Endodermal cell (in vitro differentiated cells): ENCODE data around the gene XAGE2. TPM values are rescaled to one million over a fixed set of nuclear protein-coding genes. Genes with fewer than 3 reads are reported as not detected.
A peak's percentile ranks its signal among the peaks of the same experiment; 100 is the strongest.

Experiments
- DNase-seq: peaks from one replicate; pipeline ENCODE4 v3.0.0-alpha.2; 2017
- H3K27ac ChIP-seq: 2 replicates; pipeline ENCODE4 v1.5.1; 2013; ENCODE audit warnings: mild to moderate bottlenecking, low read depth, low read length, moderate library complexity
- H3K27me3 ChIP-seq: 2 replicates; pipeline ENCODE4 v1.6.1; 2013; ENCODE audit warnings: mild to moderate bottlenecking, low read length, moderate library complexity; ENCODE audit not compliant: insufficient read depth, control insufficient read depth, poor library complexity, severe bottlenecking
- H3K36me3 ChIP-seq: 2 replicates; pipeline ENCODE4 v1.7.0; 2013; ENCODE audit warnings: mild to moderate bottlenecking, low read length, moderate library complexity; ENCODE audit not compliant: control insufficient read depth, insufficient read depth
- H3K4me1 ChIP-seq: one replicate; pipeline ENCODE4 v1.7.0; 2013; ENCODE audit warnings: low read length; ENCODE audit not compliant: control insufficient read depth, insufficient read depth
- H3K4me3 ChIP-seq: 2 replicates; pipeline ENCODE4 v1.5.1; 2013; ENCODE audit warnings: mild to moderate bottlenecking, low read length, moderate library complexity
- H3K9ac ChIP-seq: 2 replicates; pipeline ENCODE4 v1.6.1; 2013; ENCODE audit warnings: mild to moderate bottlenecking, low read length, moderate library complexity; ENCODE audit not compliant: poor library complexity, severe bottlenecking; ENCODE audit errors: extremely low read depth
- H3K9me3 ChIP-seq: 2 replicates; pipeline ENCODE4 v1.6.1; 2013; ENCODE audit warnings: mild to moderate bottlenecking, low read length, moderate library complexity; ENCODE audit not compliant: control insufficient read depth
- H3K27ac Mint-ChIP-seq: 2 replicates; pipeline ENCODE4 v1.8.0; 2020; ENCODE audit warnings: mixed read lengths
- H3K27me3 Mint-ChIP-seq: 2 replicates; pipeline ENCODE4 v1.8.0; 2021; ENCODE audit warnings: mild to moderate bottlenecking, mixed read lengths; ENCODE audit not compliant: insufficient read depth
- H3K36me3 Mint-ChIP-seq: 2 replicates; pipeline ENCODE4 v1.8.0; 2020; ENCODE audit warnings: low read depth, mixed read lengths
- H3K4me1 Mint-ChIP-seq: 2 replicates; pipeline ENCODE4 v1.8.0; 2020; ENCODE audit warnings: mixed read lengths
- H3K4me3 Mint-ChIP-seq: 2 replicates; pipeline ENCODE4 v1.8.0; 2020; ENCODE audit warnings: mild to moderate bottlenecking, moderate library complexity, mixed read lengths
- H3K9me3 Mint-ChIP-seq: 2 replicates; pipeline ENCODE4 v1.8.0; 2020; ENCODE audit warnings: mild to moderate bottlenecking, mixed read lengths
- WGBS, 2 experiments: methylation state at CpG; one replicate each; pipeline versions ENCODE4 v1.1.5 to v1.1.7; 2013; ENCODE audit warnings: missing lambda C conversion rate in 2 of 2, mixed read lengths in 1 of 2; ENCODE audit not compliant: insufficient coverage in 1 of 2, insufficient read length in 1 of 2; 5-methylcytosine and 5-hydroxymethylcytosine counted together
- total RNA-seq, 2 donors: library from RNA; stranded (reverse); fragmentation: NEBNext Ultra II Directional in 1 of 2; extraction: Animal tissue kit (Norgen Biotek cat#: 25700) in 1 of 2; gene quantifications; 2 replicates in 1 of 2; 3 replicates in 1 of 2; pipeline ENCODE4 v1.2.1, GENCODE V29; 2021
- TF ChIP-seq, protein P1 (sequence below): fragments of 200-600 bp; sonication (generic); conservative IDR thresholded peaks from 2 replicates; pipeline ENCODE4 v1.5.0; 2021; ENCODE audit warnings: antibody characterized with exemption, mild to moderate bottlenecking

Gene XAGE2
- total RNA-seq, 2 donors from 2014 or later: not detected

DNA sequence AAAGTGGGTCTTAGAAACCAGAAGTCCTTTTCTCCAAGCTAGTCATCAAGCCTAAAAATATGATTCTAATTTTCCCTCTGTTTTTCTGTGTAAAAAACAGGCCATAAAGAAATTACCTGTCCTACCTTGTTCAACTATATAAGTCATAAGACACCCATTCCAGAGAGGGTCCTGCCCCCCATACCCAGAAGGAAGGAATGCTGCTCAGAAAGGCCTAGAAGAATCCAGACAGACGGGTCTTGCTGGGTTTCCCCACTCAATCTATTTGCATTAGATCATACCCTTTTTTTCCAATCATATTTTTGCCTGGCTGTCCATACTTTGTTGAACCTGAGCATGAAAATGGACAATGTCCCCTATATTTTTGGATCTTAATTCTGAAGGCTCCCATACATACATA is 16.3 kb upstream of the XAGE2 start:
- no peaks in the 10 kb centered on the region for H3K9me3 ChIP-seq
- H3K4me3 Mint-ChIP-seq: no peak overlapping the region
- H3K27me3 ChIP-seq: no peaks in the 10 kb centered on the region
- H3K4me1 ChIP-seq: no peaks in the 10 kb centered on the region
- no peak for DNase-seq
- H3K27ac ChIP-seq: no peak overlapping the region
- no peak overlapping the region for H3K9ac ChIP-seq
- peaks cover 30% of the 10 kb centered on the region for H3K9me3 Mint-ChIP-seq
- WGBS, 2 experiments: 61% methylated on average over 1 of the region's 1 CpG; no CpG with 5 or more reads in 1 of the 2 experiments
- H3K4me3 ChIP-seq: no peak overlapping the region
- TF ChIP-seq, protein P1, sequence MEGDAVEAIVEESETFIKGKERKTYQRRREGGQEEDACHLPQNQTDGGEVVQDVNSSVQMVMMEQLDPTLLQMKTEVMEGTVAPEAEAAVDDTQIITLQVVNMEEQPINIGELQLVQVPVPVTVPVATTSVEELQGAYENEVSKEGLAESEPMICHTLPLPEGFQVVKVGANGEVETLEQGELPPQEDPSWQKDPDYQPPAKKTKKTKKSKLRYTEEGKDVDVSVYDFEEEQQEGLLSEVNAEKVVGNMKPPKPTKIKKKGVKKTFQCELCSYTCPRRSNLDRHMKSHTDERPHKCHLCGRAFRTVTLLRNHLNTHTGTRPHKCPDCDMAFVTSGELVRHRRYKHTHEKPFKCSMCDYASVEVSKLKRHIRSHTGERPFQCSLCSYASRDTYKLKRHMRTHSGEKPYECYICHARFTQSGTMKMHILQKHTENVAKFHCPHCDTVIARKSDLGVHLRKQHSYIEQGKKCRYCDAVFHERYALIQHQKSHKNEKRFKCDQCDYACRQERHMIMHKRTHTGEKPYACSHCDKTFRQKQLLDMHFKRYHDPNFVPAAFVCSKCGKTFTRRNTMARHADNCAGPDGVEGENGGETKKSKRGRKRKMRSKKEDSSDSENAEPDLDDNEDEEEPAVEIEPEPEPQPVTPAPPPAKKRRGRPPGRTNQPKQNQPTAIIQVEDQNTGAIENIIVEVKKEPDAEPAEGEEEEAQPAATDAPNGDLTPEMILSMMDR: no peak
- H3K4me1 Mint-ChIP-seq: peaks cover 4% of the 10 kb centered on the region
- H3K36me3 ChIP-seq: no peaks in the 10 kb centered on the region
- no peak overlapping the region for H3K27ac Mint-ChIP-seq
- H3K27me3 Mint-ChIP-seq: no peaks in the 10 kb centered on the region
- no peaks in the 10 kb centered on the region for H3K36me3 Mint-ChIP-seq

DNA sequence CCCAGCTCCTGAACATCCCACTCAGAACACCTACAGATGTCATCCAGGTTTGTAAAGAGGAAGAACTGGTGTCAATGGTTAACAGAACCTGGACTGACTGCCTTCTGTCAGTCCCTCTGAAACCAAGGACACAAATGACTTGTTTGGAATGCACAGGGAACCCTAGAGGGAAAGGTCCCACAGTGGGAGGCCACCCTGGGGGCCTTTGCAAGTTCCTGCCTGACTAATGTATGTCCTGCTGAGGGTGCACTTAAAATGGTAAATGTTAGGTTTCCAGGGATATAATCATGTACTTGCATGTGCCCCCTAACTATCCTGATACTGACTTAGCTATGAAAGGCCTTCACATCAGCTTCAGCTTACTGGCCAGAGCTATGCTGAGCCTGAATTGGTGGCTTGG is 15.0 kb upstream of the XAGE2 start:
- Mint-ChIP-seq H3K9me3 (peaks cover 35% of the 10 kb centered on the region), H3K4me1 (peaks cover 4% of the 10 kb centered on the region), H3K27me3 (no peaks in the 10 kb centered on the region), H3K36me3 (no peaks in the 10 kb centered on the region), H3K4me3 (no peak overlapping the region), H3K27ac (no peak overlapping the region)
- Histone ChIP-seq H3K9ac (no peak overlapping the region), H3K36me3 (no peaks in the 10 kb centered on the region), H3K4me1 (no peaks in the 10 kb centered on the region), H3K9me3 (no peaks in the 10 kb centered on the region), H3K27ac (no peak overlapping the region), H3K4me3 (no peak overlapping the region), H3K27me3 (no peaks in the 10 kb centered on the region)
- DNase-seq: peak; percentile 55
- TF ChIP-seq, protein P1: no peak

DNA sequence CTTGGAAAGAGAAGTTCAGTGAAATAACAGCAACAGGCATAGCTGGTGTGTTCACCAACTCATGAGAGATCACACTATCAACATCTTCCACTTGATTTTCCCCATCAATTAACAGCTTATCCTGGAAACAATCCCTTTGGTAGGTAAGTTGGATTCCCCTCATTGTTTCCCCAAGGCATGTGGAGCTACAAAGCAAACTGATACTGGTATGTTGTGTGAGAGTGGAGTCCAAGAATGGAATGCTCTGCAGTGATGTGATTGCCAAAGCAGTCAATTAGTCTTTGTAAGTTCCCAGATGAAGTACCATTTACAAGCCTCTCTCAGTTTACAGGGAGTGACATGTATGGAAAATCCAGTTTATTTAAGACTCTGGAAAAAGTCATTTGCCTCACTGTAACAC is 13.7 kb upstream of the XAGE2 start:
- no peaks in the 10 kb centered on the region for H3K27me3 ChIP-seq
- no peak overlapping the region for H3K9ac ChIP-seq
- Mint-ChIP-seq H3K36me3 (no peaks in the 10 kb centered on the region), H3K9me3 (peaks cover 34% of the 10 kb centered on the region), H3K27ac (no peak overlapping the region), H3K27me3 (no peaks in the 10 kb centered on the region), H3K4me1 (peaks cover 4% of the 10 kb centered on the region), H3K4me3 (no peak overlapping the region)
- TF ChIP-seq, protein P1: no peak
- DNase-seq: no peak
- no peaks in the 10 kb centered on the region for H3K4me1 ChIP-seq
- no peaks in the 10 kb centered on the region for H3K36me3 ChIP-seq
- H3K27ac ChIP-seq: no peak overlapping the region
- no peak overlapping the region for H3K4me3 ChIP-seq
- no peaks in the 10 kb centered on the region for H3K9me3 ChIP-seq
